ENCODE measurements around the gene CACNG7. TPM values are rescaled to one million over a fixed set of nuclear protein-coding genes. Genes with fewer than 3 reads are reported as not detected.

CACNG7 gene
- total and polyA plus RNA-seq, 4 experiments from 2014 or later: not detected

- peaks cover 0 to 2% (median 0%) of the 10 kb centered on the region in 8 donors for H3K9me3 Mint-ChIP-seq
- CTCF ChIA-PET (ENCODE audit: partially characterized antibody): no interaction called here
- H3K27ac ChIP-seq (ENCODE audit: low read depth, low read length): no peak overlapping the region
- H3K4me3 ChIP-seq (ENCODE audit: low read length in 2 of 2): no peak overlapping the region
- peaks cover 34 to 40% of the 10 kb centered on the region in 2 donors for H3K27me3 Mint-ChIP-seq
- no peak overlapping the region for H3K4me3 Mint-ChIP-seq
- intact Hi-C loops (cut with micrococcal nuclease): no loop called here
- peaks cover 0 to 5% (median under 1%) of the 10 kb centered on the region in 4 donors for H3K4me1 Mint-ChIP-seq
- H3K27me3 ChIP-seq (ENCODE audit: insufficient read depth, low read length): no peaks in the 10 kb centered on the region
- H3K27ac Mint-ChIP-seq: no peak overlapping the region
- no peak for DNase-seq
- no peaks in the 10 kb centered on the region for H3K4me1 ChIP-seq (ENCODE audit: insufficient read depth, low read length)
- H3K36me3 Mint-ChIP-seq: no peaks in the 10 kb centered on the region
- H3K36me3 ChIP-seq (ENCODE audit: insufficient read depth, low read length): no peaks in the 10 kb centered on the region
- H3K9me3 ChIP-seq (ENCODE audit: control insufficient read depth in 1 of 2, low read length in 2 of 2): no peaks in the 10 kb centered on the region
- POLR2A ChIA-PET (ENCODE audit: partially characterized antibody): no interaction called here
Observed at GRCh38 chr19:53966931-53967330, 57.9 kb downstream of the CACNG7 start.

GRCh38 chr19:53969366-53969765, 60.3 kb downstream of the CACNG7 start:
- H3K27me3 Mint-ChIP-seq: peaks cover 24 to 37% of the 10 kb centered on the region in 2 donors
- no peak overlapping the region for H3K27ac Mint-ChIP-seq
- H3K27ac ChIP-seq (ENCODE audit: low read depth, low read length): no peak overlapping the region
- intact Hi-C loops (cut with micrococcal nuclease): no loop called here
- H3K4me1 Mint-ChIP-seq: peaks cover 0 to 3% (median under 1%) of the 10 kb centered on the region in 4 donors
- no peak for DNase-seq
- no peaks in the 10 kb centered on the region for H3K4me1 ChIP-seq (ENCODE audit: insufficient read depth, low read length)
- H3K27me3 ChIP-seq (ENCODE audit: insufficient read depth, low read length): no peaks in the 10 kb centered on the region
- no peaks in the 10 kb centered on the region for H3K36me3 ChIP-seq (ENCODE audit: insufficient read depth, low read length)
- H3K4me3 Mint-ChIP-seq: no peak overlapping the region
- ChIA-PET POLR2A (ENCODE audit: partially characterized antibody) (no interaction called here), CTCF (ENCODE audit: partially characterized antibody) (no interaction called here)
- H3K9me3 Mint-ChIP-seq: peaks cover 0 to 4% (median 0%) of the 10 kb centered on the region in 8 donors
- H3K36me3 Mint-ChIP-seq: no peaks in the 10 kb centered on the region
- no peak overlapping the region for H3K4me3 ChIP-seq (ENCODE audit: low read length in 2 of 2)
- H3K9me3 ChIP-seq (ENCODE audit: control insufficient read depth in 1 of 2, low read length in 2 of 2): no peaks in the 10 kb centered on the region

GRCh38 chr19:53971673-53972072, 62.6 kb downstream of the CACNG7 start:
- H3K4me1 ChIP-seq (ENCODE audit: insufficient read depth, low read length): no peaks in the 10 kb centered on the region
- Mint-ChIP-seq H3K36me3 (no peaks in the 10 kb centered on the region), H3K9me3 (peaks cover 0 to 2% (median 0%) of the 10 kb centered on the region in 8 donors), H3K4me1 (no peaks in the 10 kb centered on the region), H3K4me3 (no peak overlapping the region), H3K27ac (peak overlapping the region in 1 of 7 donors; percentile 37), H3K27me3 (peaks cover 11 to 27% of the 10 kb centered on the region in 2 donors)
- POLR2A ChIA-PET (ENCODE audit: partially characterized antibody): no interaction called here
- intact Hi-C loops (cut with micrococcal nuclease): no loop called here
- CTCF ChIA-PET (ENCODE audit: partially characterized antibody): no interaction called here
- no peaks in the 10 kb centered on the region for H3K9me3 ChIP-seq (ENCODE audit: control insufficient read depth in 1 of 2, low read length in 2 of 2)
- H3K27me3 ChIP-seq (ENCODE audit: insufficient read depth, low read length): no peaks in the 10 kb centered on the region
- no peaks in the 10 kb centered on the region for H3K36me3 ChIP-seq (ENCODE audit: insufficient read depth, low read length)
- no peak overlapping the region for H3K4me3 ChIP-seq (ENCODE audit: low read length in 2 of 2)
- no peak for DNase-seq
- H3K27ac ChIP-seq (ENCODE audit: low read depth, low read length): no peak overlapping the region

GRCh38 chr19:53977429-53977990, 68.4 kb downstream of the CACNG7 start:
- peak; percentile 57 to 77 (median 68) for DNase-seq
- H3K27ac ChIP-seq (ENCODE audit: low read depth, low read length): no peak overlapping the region
- peaks cover 13 to 43% (median 22%) of the 10 kb centered on the region in 4 donors for H3K4me1 Mint-ChIP-seq
- ChIA-PET CTCF (ENCODE audit: partially characterized antibody) (no interaction called here), POLR2A (ENCODE audit: partially characterized antibody) (interaction anchor here (1.4 kb wide), 1 partner anchor 111 kb away, joined by 4 read pairs; no protein-coding TSS in a partner anchor)
- H3K4me3 ChIP-seq (ENCODE audit: low read length in 2 of 2): peak overlapping the region; percentile 9 to 58
- H3K4me3 Mint-ChIP-seq: peak overlapping the region; percentile 69 to 91 (median 88)
- peaks cover 43 to 53% of the 10 kb centered on the region in 2 donors for H3K27me3 Mint-ChIP-seq
- H3K36me3 ChIP-seq (ENCODE audit: insufficient read depth, low read length): no peaks in the 10 kb centered on the region
- H3K9me3 ChIP-seq (ENCODE audit: control insufficient read depth in 1 of 2, low read length in 2 of 2): no peaks in the 10 kb centered on the region
- peaks cover 0 to 12% (median 9%) of the 10 kb centered on the region in 8 donors for H3K9me3 Mint-ChIP-seq
- intact Hi-C loops (cut with micrococcal nuclease): no loop called here
- peaks cover 27% of the 10 kb centered on the region for H3K4me1 ChIP-seq (ENCODE audit: insufficient read depth, low read length)
- H3K27ac Mint-ChIP-seq: peak overlapping the region in 3 of 7 donors; percentile 10 to 69 (median 66)
- H3K27me3 ChIP-seq (ENCODE audit: insufficient read depth, low read length): peaks cover 32% of the 10 kb centered on the region
- H3K36me3 Mint-ChIP-seq: peaks cover 0 to 4% of the 10 kb centered on the region in 2 donors

- peak overlapping the region; percentile 9 to 58 for H3K4me3 ChIP-seq (ENCODE audit: low read length in 2 of 2)
- H3K4me1 ChIP-seq (ENCODE audit: insufficient read depth, low read length): peaks cover 27% of the 10 kb centered on the region
- intact Hi-C loops (cut with micrococcal nuclease): no loop called here
- DNase-seq: peak in 3 of 5 donors; percentile 14 to 53 (median 20)
- POLR2A ChIA-PET (ENCODE audit: partially characterized antibody): interaction anchor here (1.4 kb wide), 1 partner anchor 111 kb away, joined by 4 read pairs; no protein-coding TSS in a partner anchor
- no peak overlapping the region for H3K27ac ChIP-seq (ENCODE audit: low read depth, low read length)
- H3K27me3 ChIP-seq (ENCODE audit: insufficient read depth, low read length): peaks cover 33% of the 10 kb centered on the region
- H3K9me3 ChIP-seq (ENCODE audit: control insufficient read depth in 1 of 2, low read length in 2 of 2): no peaks in the 10 kb centered on the region
- H3K4me3 Mint-ChIP-seq: peak overlapping the region; percentile 69 to 91 (median 88)
- peaks cover 43 to 51% of the 10 kb centered on the region in 2 donors for H3K27me3 Mint-ChIP-seq
- no peaks in the 10 kb centered on the region for H3K36me3 ChIP-seq (ENCODE audit: insufficient read depth, low read length)
- H3K4me1 Mint-ChIP-seq: peaks cover 13 to 43% (median 22%) of the 10 kb centered on the region in 4 donors
- H3K9me3 Mint-ChIP-seq: peaks cover 0 to 11% (median 9%) of the 10 kb centered on the region in 8 donors
- CTCF ChIA-PET (ENCODE audit: partially characterized antibody): no interaction called here
- H3K36me3 Mint-ChIP-seq: peaks cover 0 to 4% of the 10 kb centered on the region in 2 donors
- H3K27ac Mint-ChIP-seq: peak overlapping the region in 3 of 7 donors; percentile 10 to 66 (median 25)
Observed at GRCh38 chr19:53977991-53978731, 69.1 kb downstream of the CACNG7 start.

GRCh38 chr19:53978975-53979801, 70.1 kb downstream of the CACNG7 start:
- H3K27me3 Mint-ChIP-seq: peaks cover 41 to 47% of the 10 kb centered on the region in 2 donors

More at GRCh38 chr19:53978975-53979801, 70.1 kb downstream of the CACNG7 start:
- Histone ChIP-seq H3K4me1 (ENCODE audit: insufficient read depth, low read length) (peaks cover 27% of the 10 kb centered on the region), H3K27me3 (ENCODE audit: insufficient read depth, low read length) (peaks cover 39% of the 10 kb centered on the region), H3K36me3 (ENCODE audit: insufficient read depth, low read length) (no peaks in the 10 kb centered on the region), H3K27ac (ENCODE audit: low read depth, low read length) (no peak overlapping the region), H3K4me3 (ENCODE audit: low read length in 2 of 2) (no peak overlapping the region), H3K9me3 (ENCODE audit: control insufficient read depth in 1 of 2, low read length in 2 of 2) (no peaks in the 10 kb centered on the region)
- Mint-ChIP-seq H3K27ac (peak overlapping the region in 1 of 7 donors; percentile 39), H3K4me3 (peak overlapping the region in 7 of 8 donors; percentile 6 to 78 (median 57)), H3K36me3 (peaks cover 0 to 4% of the 10 kb centered on the region in 2 donors), H3K4me1 (peaks cover 13 to 43% (median 22%) of the 10 kb centered on the region in 4 donors), H3K9me3 (peaks cover 0 to 11% (median 9%) of the 10 kb centered on the region in 8 donors)
- POLR2A ChIA-PET (ENCODE audit: partially characterized antibody): no interaction called here
- intact Hi-C loops (cut with micrococcal nuclease): no loop called here
- DNase-seq: no peak
- CTCF ChIA-PET (ENCODE audit: partially characterized antibody): no interaction called here
